ENCODE results near the gene CLEC1A.

- TF ChIP-seq CTCF (IDR thresholded peaks at IDR 0.05; ENCODE audit: insufficient read depth, low read length) (no peak), GABPA (IDR thresholded peaks at IDR 0.05; ENCODE audit: low read depth) (no peak), SPI1 (IDR thresholded peaks at IDR 0.05; ENCODE audit: borderline replicate concordance, low read depth) (no peak), REST (IDR thresholded peaks at IDR 0.05; ENCODE audit: insufficient replicate concordance, low read depth) (no peak)
Measured at GRCh38 chr12:10132850-10133370, 34.1 kb upstream of the CLEC1A start.

All from HL-60 (cell line).